ENCODE data around the gene TDRKH.

- TF ChIP-seq CTCF (conservative IDR thresholded peaks at IDR 0.05; ENCODE audit: low read depth in 2 of 2) (no peak), REST (IDR thresholded peaks at IDR 0.05; ENCODE audit: unreplicated experiment) (no peak), EZH2 (IDR thresholded peaks at IDR 0.05; ENCODE audit: low read depth, unreplicated experiment) (no peak), CREB1 (CRISPR knock-in tag; IDR thresholded peaks at IDR 0.05; ENCODE audit: low read depth) (no peak)
Measured at GRCh38 chr1:151773702-151774101, 16.6 kb downstream of the TDRKH start.

Data from GM23338 (cell line).